OCI-LY1 (cell line): ENCODE measurements around the gene BOLL.

Experiments
- H2AFZ ChIP-seq: fragments of 200-600 bp; sonication (generic), shearing (Covaris generic); 2 replicates; pipeline ENCODE4 v1.6.0; 2014; ENCODE audit warnings: antibody characterized with exemption, mild to moderate bottlenecking, low read length
- H3F3A ChIP-seq: fragments of 200-600 bp; sonication (generic), shearing (Covaris generic); 2 replicates; pipeline ENCODE4 v1.6.0; 2014; ENCODE audit warnings: mild to moderate bottlenecking, antibody characterized with exemption, low read length, moderate library complexity; ENCODE audit not compliant: insufficient read depth
- H3K27ac ChIP-seq: fragments of 200-600 bp; sonication (generic); 2 replicates; pipeline ENCODE4 v1.5.1; 2014; ENCODE audit warnings: low read length, mixed run types, mild to moderate bottlenecking, low read depth; ENCODE audit not compliant: poor library complexity, severe bottlenecking
- H3K27me3 ChIP-seq: fragments of 200-600 bp; sonication (generic); 2 replicates; pipeline ENCODE4 v1.6.0; 2014; ENCODE audit warnings: antibody characterized with exemption, mild to moderate bottlenecking, low read length, moderate library complexity; ENCODE audit not compliant: insufficient read depth
- H3K36me3 ChIP-seq: fragments of 200-600 bp; sonication (generic); 2 replicates; pipeline ENCODE4 v1.6.1; 2014; ENCODE audit warnings: mild to moderate bottlenecking, antibody characterized with exemption, low read length, moderate library complexity, mixed read lengths; ENCODE audit not compliant: insufficient read depth
- H3K4me1 ChIP-seq: fragments of 200-600 bp; sonication (generic); 2 replicates; pipeline ENCODE4 v1.5.1; 2014; ENCODE audit warnings: mild to moderate bottlenecking, low read length, moderate library complexity; ENCODE audit not compliant: insufficient read depth, severe bottlenecking
- H3K4me2 ChIP-seq: fragments of 200-600 bp; sonication (generic), shearing (Covaris generic); 2 replicates; pipeline ENCODE4 v1.6.1; 2014; ENCODE audit warnings: low read length
- H3K4me3 ChIP-seq: fragments of 200-600 bp; sonication (generic); 2 replicates; pipeline ENCODE4 v1.5.1; 2014; ENCODE audit warnings: low read length, low read depth, mild to moderate bottlenecking, mixed read lengths; ENCODE audit not compliant: poor library complexity, severe bottlenecking
- H3K79me2 ChIP-seq: fragments of 200-600 bp; shearing (Covaris generic); 2 replicates; pipeline ENCODE4 v1.6.1; 2016; ENCODE audit warnings: mixed run types, low read length, mixed read lengths; ENCODE audit not compliant: insufficient read depth
- H3K9ac ChIP-seq: fragments of 200-600 bp; sonication (generic), shearing (Covaris generic); 2 replicates; pipeline ENCODE4 v1.6.1; 2014; ENCODE audit warnings: mild to moderate bottlenecking, low read length, mixed read lengths
- H3K9me2 ChIP-seq: fragments of 200-600 bp; sonication (generic), shearing (Covaris generic); 2 replicates; pipeline ENCODE4 v1.6.1; 2014; ENCODE audit warnings: low read depth, mild to moderate bottlenecking, low read length, mixed read lengths
- H3K9me3 ChIP-seq: fragments of 200-600 bp; shearing (Covaris generic); 2 replicates; pipeline ENCODE4 v1.6.1; 2014; ENCODE audit warnings: low read length, mixed read lengths
- H4K20me1 ChIP-seq: fragments of 200-600 bp; sonication (generic), shearing (Covaris generic); 2 replicates; pipeline ENCODE4 v1.6.0; 2016; ENCODE audit warnings: mild to moderate bottlenecking, low read length; ENCODE audit not compliant: insufficient read depth
- CTCF ChIP-seq: fragments of 200-600 bp; sonication (generic), shearing (Covaris generic); IDR thresholded peaks from 2 replicates; pipeline ENCODE4 v1.5.1; 2017; ENCODE audit warnings: mild to moderate bottlenecking, antibody characterized with exemption, low read length, moderate library complexity, mixed read lengths
- EZH2 ChIP-seq: fragments of 200-600 bp; sonication (generic), shearing (Covaris generic); IDR thresholded peaks from 2 replicates; pipeline ENCODE4 v1.8.0; 2017; ENCODE audit warnings: borderline replicate concordance, mixed run types, mild to moderate bottlenecking, antibody characterized with exemption, low read length, moderate library complexity, mixed read lengths

BOLL gene

GRCh38 chr2:197760293-197760657 is 24.8 kb downstream of the BOLL start:
- H3K27ac ChIP-seq: no peak overlapping the region
- peaks cover 3% of the 10 kb centered on the region; the same call in 1 of the 2 replicates for H3K9me3 ChIP-seq

GRCh38 chr2:197759625-197760292 is 25.4 kb downstream of the BOLL start:
- Histone ChIP-seq H3K4me2 (no peak overlapping the region), H3K9me3 (peaks cover 3% of the 10 kb centered on the region; the same call in 1 of the 2 replicates), H3K79me2 (no peaks in the 10 kb centered on the region), H2AFZ (no peak overlapping the region), H3K4me3 (no peak overlapping the region), H4K20me1 (no peaks in the 10 kb centered on the region), H3K27ac (no peak overlapping the region), H3K9me2 (no peaks in the 10 kb centered on the region), H3K27me3 (no peaks in the 10 kb centered on the region), H3K36me3 (no peaks in the 10 kb centered on the region), H3F3A (no peaks in the 10 kb centered on the region), H3K9ac (no peak overlapping the region), H3K4me1 (no peaks in the 10 kb centered on the region)
- no peak for TF ChIP-seq CTCF
- no peak for TF ChIP-seq EZH2

More at GRCh38 chr2:197760293-197760657, 24.8 kb downstream of the BOLL start:
- H3K27me3 ChIP-seq: no peaks in the 10 kb centered on the region
- no peaks in the 10 kb centered on the region for H3K9me2 ChIP-seq
- H3K4me2 ChIP-seq: no peak overlapping the region
- no peaks in the 10 kb centered on the region for H3K4me1 ChIP-seq
- H3F3A ChIP-seq: no peaks in the 10 kb centered on the region
- no peak overlapping the region for H3K9ac ChIP-seq
- no peak for TF ChIP-seq EZH2
- TF ChIP-seq CTCF: no peak
- H3K36me3 ChIP-seq: no peaks in the 10 kb centered on the region
- H3K79me2 ChIP-seq: no peaks in the 10 kb centered on the region
- no peak overlapping the region for H3K4me3 ChIP-seq
- no peaks in the 10 kb centered on the region for H4K20me1 ChIP-seq
- H2AFZ ChIP-seq: no peak overlapping the region

- H2AFZ ChIP-seq: no peak overlapping the region
- no peak overlapping the region for H3K27ac ChIP-seq
- no peaks in the 10 kb centered on the region for H3K36me3 ChIP-seq
- no peaks in the 10 kb centered on the region for H3K27me3 ChIP-seq
- H4K20me1 ChIP-seq: no peaks in the 10 kb centered on the region
- no peak overlapping the region for H3K9ac ChIP-seq
- no peak overlapping the region for H3K4me3 ChIP-seq
- peaks cover 3% of the 10 kb centered on the region; the same call in 1 of the 2 replicates for H3K9me3 ChIP-seq
- H3K9me2 ChIP-seq: no peaks in the 10 kb centered on the region
- no peak for TF ChIP-seq CTCF
- no peak for TF ChIP-seq EZH2
- H3K79me2 ChIP-seq: no peaks in the 10 kb centered on the region
- H3K4me1 ChIP-seq: no peaks in the 10 kb centered on the region
- H3F3A ChIP-seq: no peaks in the 10 kb centered on the region
- H3K4me2 ChIP-seq: no peak overlapping the region
These were observed 26.1 kb downstream of the BOLL start for GRCh38 chr2:197759013-197759412.
